ENCODE results near the gene PRPH.
"Not testable (repeated sequence)": the region's sequence is repeated elsewhere in the genome, so short reads cannot be mapped to it uniquely, and the experiment has no call there.

PRPH gene

GRCh38 chr12:49331380-49332222 is 36.7 kb downstream of the PRPH start:
- Histone ChIP-seq H3K27ac (ENCODE audit: low read depth, low read length) (no peak overlapping the region), H3K27me3 (ENCODE audit: low read length) (no peaks in the 10 kb centered on the region), H3K36me3 (ENCODE audit: low read length) (no peaks in the 10 kb centered on the region; the same call in none of the 2 replicates), H2AFZ (ENCODE audit: low read depth, low read length, severe bottlenecking) (no peak overlapping the region), H3K9me2 (replicated peaks; ENCODE audit: insufficient read depth, low read length) (no peaks in the 10 kb centered on the region), H3K9ac (ENCODE audit: low read length) (no peak overlapping the region), H3K4me3 (ENCODE audit: insufficient read depth, low read length, poor library complexity, severe bottlenecking) (no peak overlapping the region), H3K9me3 (ENCODE audit: insufficient read depth, low read length) (no peaks in the 10 kb centered on the region), H3K4me2 (ENCODE audit: low read depth, low read length, poor library complexity, severe bottlenecking) (no peak overlapping the region), H3F3A (ENCODE audit: insufficient read depth) (no peaks in the 10 kb centered on the region), H3K79me2 (ENCODE audit: insufficient read depth, low read length) (no peaks in the 10 kb centered on the region), H4K20me1 (ENCODE audit: low read depth, low read length) (no peaks in the 10 kb centered on the region)
- no peak for TF ChIP-seq EZH2phosphoT487 (conservative IDR thresholded peaks at IDR 0.05; ENCODE audit: low read length)
- TF ChIP-seq CTCF (IDR thresholded peaks at IDR 0.05; ENCODE audit: insufficient read depth, low read length, poor library complexity, severe bottlenecking), result peak; percentile 37

GRCh38 chr12:49332441-49332861 is 37.5 kb downstream of the PRPH start:
- Histone ChIP-seq H3K9me2 (replicated peaks; ENCODE audit: insufficient read depth, low read length) (no peaks in the 10 kb centered on the region), H3K9ac (ENCODE audit: low read length) (no peak overlapping the region), H3K36me3 (ENCODE audit: low read length) (no peaks in the 10 kb centered on the region; the same call in none of the 2 replicates), H4K20me1 (ENCODE audit: low read depth, low read length) (no peaks in the 10 kb centered on the region), H3K79me2 (ENCODE audit: insufficient read depth, low read length) (no peaks in the 10 kb centered on the region), H2AFZ (ENCODE audit: low read depth, low read length, severe bottlenecking) (no peak overlapping the region), H3K9me3 (ENCODE audit: insufficient read depth, low read length) (no peaks in the 10 kb centered on the region), H3K27ac (ENCODE audit: low read depth, low read length) (no peak overlapping the region), H3K4me3 (ENCODE audit: insufficient read depth, low read length, poor library complexity, severe bottlenecking) (no peak overlapping the region), H3F3A (ENCODE audit: insufficient read depth) (no peaks in the 10 kb centered on the region), H3K27me3 (ENCODE audit: low read length) (no peaks in the 10 kb centered on the region), H3K4me2 (ENCODE audit: low read depth, low read length, poor library complexity, severe bottlenecking) (no peak overlapping the region)
- TF ChIP-seq CTCF (IDR thresholded peaks at IDR 0.05; ENCODE audit: insufficient read depth, low read length, poor library complexity, severe bottlenecking) (no peak), EZH2phosphoT487 (conservative IDR thresholded peaks at IDR 0.05; ENCODE audit: low read length) (no peak)

DNA sequence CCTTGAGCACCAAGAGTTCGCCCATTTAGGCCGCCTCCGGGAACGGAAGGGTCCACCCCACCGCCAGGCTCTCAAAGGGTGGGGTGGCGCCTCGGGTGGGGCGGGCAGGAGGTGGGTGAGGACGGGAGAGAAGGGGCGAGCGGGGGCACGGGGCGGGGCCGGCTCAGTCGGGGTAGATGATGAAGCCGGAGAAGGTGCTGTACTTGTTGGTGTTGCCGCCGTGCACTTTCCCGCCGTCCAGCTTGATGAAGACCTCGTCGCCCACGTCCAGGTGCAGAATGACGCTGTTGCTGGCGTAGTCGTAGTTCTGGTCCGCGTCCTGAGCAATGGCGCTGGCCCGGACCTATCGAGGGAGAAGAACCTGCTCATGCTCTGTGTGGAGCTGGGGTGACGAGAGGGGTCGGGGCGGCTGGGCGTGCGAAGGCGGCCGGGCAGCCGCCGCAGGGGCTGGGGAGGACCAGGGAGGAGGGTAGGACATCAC is 38.0 kb downstream of the PRPH start:
- Histone ChIP-seq H3F3A (ENCODE audit: insufficient read depth) (no peaks in the 10 kb centered on the region), H2AFZ (ENCODE audit: low read depth, low read length, severe bottlenecking) (no peak overlapping the region), H3K27me3 (ENCODE audit: low read length) (no peaks in the 10 kb centered on the region), H4K20me1 (ENCODE audit: low read depth, low read length) (no peaks in the 10 kb centered on the region), H3K4me2 (ENCODE audit: low read depth, low read length, poor library complexity, severe bottlenecking) (no peak overlapping the region), H3K79me2 (ENCODE audit: insufficient read depth, low read length) (no peaks in the 10 kb centered on the region), H3K4me3 (ENCODE audit: insufficient read depth, low read length, poor library complexity, severe bottlenecking) (no peak overlapping the region), H3K27ac (ENCODE audit: low read depth, low read length) (no peak overlapping the region), H3K9ac (ENCODE audit: low read length) (no peak overlapping the region), H3K9me3 (ENCODE audit: insufficient read depth, low read length) (no peaks in the 10 kb centered on the region), H3K9me2 (replicated peaks; ENCODE audit: insufficient read depth, low read length) (no peaks in the 10 kb centered on the region), H3K36me3 (ENCODE audit: low read length) (no peaks in the 10 kb centered on the region; the same call in 1 of the 2 replicates)
- TF ChIP-seq EZH2phosphoT487 (conservative IDR thresholded peaks at IDR 0.05; ENCODE audit: low read length), result no peak
- no peak for TF ChIP-seq CTCF (IDR thresholded peaks at IDR 0.05; ENCODE audit: insufficient read depth, low read length, poor library complexity, severe bottlenecking)

DNA sequence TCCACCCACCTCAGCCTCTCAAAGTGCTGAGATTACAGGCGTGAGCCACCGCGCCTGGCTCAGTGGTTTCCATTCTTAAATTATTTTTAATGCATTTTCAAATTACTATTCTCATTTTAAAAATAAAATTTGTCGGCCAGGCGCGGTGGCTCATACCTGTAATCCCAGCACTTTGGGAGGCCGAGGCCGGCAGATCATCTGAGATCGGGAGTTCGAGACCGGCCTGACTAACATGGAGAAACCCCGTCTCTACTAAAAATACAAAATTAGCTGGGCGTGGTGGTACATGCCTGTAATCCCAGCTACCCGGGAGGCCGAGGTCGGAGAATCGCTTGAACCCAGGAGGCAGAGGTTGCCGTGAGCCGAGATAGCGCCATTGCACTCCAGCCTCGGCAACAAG is 38.8 kb downstream of the PRPH start:
- H3K9me2 ChIP-seq (replicated peaks; ENCODE audit: insufficient read depth, low read length); H3K9me3 ChIP-seq (ENCODE audit: insufficient read depth, low read length); H3K36me3 ChIP-seq (ENCODE audit: low read length); H3F3A ChIP-seq (ENCODE audit: insufficient read depth); H3K79me2 ChIP-seq (ENCODE audit: insufficient read depth, low read length); H3K4me2 ChIP-seq (ENCODE audit: low read depth, low read length, poor library complexity, severe bottlenecking); H3K4me3 ChIP-seq (ENCODE audit: insufficient read depth, low read length, poor library complexity, severe bottlenecking); H3K27ac ChIP-seq (ENCODE audit: low read depth, low read length); H3K9ac ChIP-seq (ENCODE audit: low read length); H4K20me1 ChIP-seq (ENCODE audit: low read depth, low read length); H2AFZ ChIP-seq (ENCODE audit: low read depth, low read length, severe bottlenecking); H3K27me3 ChIP-seq (ENCODE audit: low read length): not testable (repeated sequence)
